ENCODE measurements around the gene CCRL2. TPM values are rescaled to one million over a fixed set of nuclear protein-coding genes. Genes with fewer than 3 reads are reported as not detected.

Gene CCRL2
- total and polyA plus RNA-seq, 2 of the 4 experiments (the other 2 are of a cell fraction) = 0.29 to 0.36 TPM

DNA sequence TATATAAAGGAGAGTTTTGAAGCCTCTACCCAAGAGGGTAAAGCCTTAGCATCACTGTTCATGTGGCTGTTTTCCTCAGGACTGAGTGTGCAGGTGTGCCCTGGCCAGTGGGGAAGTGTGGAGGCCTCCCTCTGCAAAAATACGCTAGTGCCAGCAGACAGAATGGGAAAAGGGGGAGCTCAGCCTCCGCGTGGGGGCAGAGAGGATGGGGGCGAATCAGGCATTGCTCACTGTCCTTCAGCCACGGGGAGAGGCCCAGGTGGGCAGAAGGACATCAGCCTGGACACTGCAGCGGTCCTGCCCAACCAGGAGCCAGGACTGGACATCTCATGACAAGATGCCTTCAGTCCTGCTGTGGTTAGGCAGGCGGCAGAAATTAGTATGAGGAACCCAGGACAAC lies 47.5 kb downstream of the CCRL2 start:
- ATAC-seq (ENCODE audit: low read depth) (no peak), DNase-seq (no peak)
- Histone ChIP-seq H3K14ac (replicated peaks; ENCODE audit: low read depth, low read length) (no peak overlapping the region), H3K9me3 (ENCODE audit: control insufficient read depth, insufficient read depth, low read length) (no peaks in the 10 kb centered on the region), H3K4ac (ENCODE audit: low read depth, low read length) (no peak overlapping the region), H3K56ac (ENCODE audit: extremely low read depth, insufficient read depth, low read length) (no peak overlapping the region), H3K27ac (ENCODE audit: insufficient read depth, low read length) (no peak overlapping the region), H4K91ac (ENCODE audit: insufficient read depth, low read depth, low read length) (no peak overlapping the region), H3K27me3 (ENCODE audit: control insufficient read depth, insufficient read depth, low read length) (peaks cover 53% of the 10 kb centered on the region), H3K9me1 (ENCODE audit: insufficient read depth, low read length) (no peaks in the 10 kb centered on the region), H3K23ac (ENCODE audit: low read depth, low read length) (no peak overlapping the region), H2BK20ac (ENCODE audit: low read depth, low read length) (no peak overlapping the region), H2BK15ac (ENCODE audit: low read depth, low read length) (no peak overlapping the region), H3K4me3 (ENCODE audit: insufficient read depth, low read depth, low read length) (no peak overlapping the region), H3K4me2 (ENCODE audit: low read depth, low read length) (no peak overlapping the region), H2AFZ (replicated peaks; ENCODE audit: low read length, poor library complexity) (no peak overlapping the region), H4K8ac (ENCODE audit: low read depth in 2 of 2, low read length in 2 of 2) (no peak overlapping the region), H3K18ac (ENCODE audit: low read depth, low read length) (no peak overlapping the region), H2AK9ac (replicated peaks; ENCODE audit: low read depth, low read length, poor library complexity) (no peak overlapping the region), H3K9ac (ENCODE audit: low read depth, low read length) (no peak overlapping the region), H4K5ac (ENCODE audit: low read depth, low read length) (no peak overlapping the region), H4K20me1 (ENCODE audit: insufficient read depth, low read length) (no peaks in the 10 kb centered on the region), H3K36me3 (ENCODE audit: control insufficient read depth, insufficient read depth, low read length) (no peaks in the 10 kb centered on the region), H3K4me1 (ENCODE audit: control insufficient read depth, insufficient read depth, low read length) (no peaks in the 10 kb centered on the region), H2AK5ac (ENCODE audit: low read depth, low read length) (no peak overlapping the region), H2BK120ac (ENCODE audit: low read depth, low read length) (no peak overlapping the region), H2BK5ac (ENCODE audit: low read depth, low read length, poor library complexity, severe bottlenecking) (no peak overlapping the region), H3K79me1 (ENCODE audit: low read depth in 1 of 2, low read length in 2 of 2) (no peaks in the 10 kb centered on the region)
- in situ Hi-C loops (cut with MboI; ENCODE audit: low sequenced_read_pairs) = no loop called here
- no peak for TF ChIP-seq NFE2L2 (IDR thresholded peaks at IDR 0.05; ENCODE audit: low read depth, low read length)
- no peak for TF ChIP-seq RCOR1 (IDR thresholded peaks at IDR 0.05; ENCODE audit: insufficient replicate concordance, low read length)
- no peak for TF ChIP-seq CEBPB (IDR thresholded peaks at IDR 0.05; ENCODE audit: low read depth, low read length)
- no peak for TF ChIP-seq MXI1 (IDR thresholded peaks at IDR 0.05; ENCODE audit: borderline replicate concordance, low read depth, low read length)
- TF ChIP-seq MAZ (IDR thresholded peaks at IDR 0.05; ENCODE audit: borderline replicate concordance, low read depth, low read length) = no peak
- no peak for TF ChIP-seq ELK1 (IDR thresholded peaks at IDR 0.05; ENCODE audit: borderline replicate concordance, low read depth, low read length)
- no peak for TF ChIP-seq MAFK (IDR thresholded peaks at IDR 0.05; ENCODE audit: low read depth, low read length)
- TF ChIP-seq RAD21 (IDR thresholded peaks at IDR 0.05; ENCODE audit: low read length) = no peak
- TF ChIP-seq, protein P1, sequence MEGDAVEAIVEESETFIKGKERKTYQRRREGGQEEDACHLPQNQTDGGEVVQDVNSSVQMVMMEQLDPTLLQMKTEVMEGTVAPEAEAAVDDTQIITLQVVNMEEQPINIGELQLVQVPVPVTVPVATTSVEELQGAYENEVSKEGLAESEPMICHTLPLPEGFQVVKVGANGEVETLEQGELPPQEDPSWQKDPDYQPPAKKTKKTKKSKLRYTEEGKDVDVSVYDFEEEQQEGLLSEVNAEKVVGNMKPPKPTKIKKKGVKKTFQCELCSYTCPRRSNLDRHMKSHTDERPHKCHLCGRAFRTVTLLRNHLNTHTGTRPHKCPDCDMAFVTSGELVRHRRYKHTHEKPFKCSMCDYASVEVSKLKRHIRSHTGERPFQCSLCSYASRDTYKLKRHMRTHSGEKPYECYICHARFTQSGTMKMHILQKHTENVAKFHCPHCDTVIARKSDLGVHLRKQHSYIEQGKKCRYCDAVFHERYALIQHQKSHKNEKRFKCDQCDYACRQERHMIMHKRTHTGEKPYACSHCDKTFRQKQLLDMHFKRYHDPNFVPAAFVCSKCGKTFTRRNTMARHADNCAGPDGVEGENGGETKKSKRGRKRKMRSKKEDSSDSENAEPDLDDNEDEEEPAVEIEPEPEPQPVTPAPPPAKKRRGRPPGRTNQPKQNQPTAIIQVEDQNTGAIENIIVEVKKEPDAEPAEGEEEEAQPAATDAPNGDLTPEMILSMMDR (conservative IDR thresholded peaks at IDR 0.05; ENCODE audit: low read depth, low read length) = no peak
- no peak for TF ChIP-seq BHLHE40 (IDR thresholded peaks at IDR 0.05; ENCODE audit: low read depth, low read length)
- TF ChIP-seq CHD1 (IDR thresholded peaks at IDR 0.05; ENCODE audit: low read depth, low read length) = no peak
- no peak for TF ChIP-seq USF2 (IDR thresholded peaks at IDR 0.05; ENCODE audit: low read depth, low read length)
- TF ChIP-seq FOS (IDR thresholded peaks at IDR 0.05; ENCODE audit: low read depth, low read length) = no peak
- no peak for TF ChIP-seq RFX5 (IDR thresholded peaks at IDR 0.05; ENCODE audit: low read depth, low read length)
- TF ChIP-seq POLR2A (IDR thresholded peaks at IDR 0.05; ENCODE audit: low read depth, low read length) = no peak
- TF ChIP-seq SMC3 (IDR thresholded peaks at IDR 0.05; ENCODE audit: low read depth, low read length) = no peak
- dilution Hi-C loops (cut with HindIII; ENCODE audit: low sequenced_read_pairs, unreplicated experiment) = no loop called here
- no TSS peak for BruUV-seq (replicated peaks)
- intact Hi-C loops (cut with micrococcal nuclease) = no loop called here
- 71% methylated on average over 5 of the region's 7 CpGs; no CpG with 5 or more reads in 1 of the 2 experiments for WGBS, 2 experiments (ENCODE audit: extremely low coverage in 2 of 2, insufficient read length in 1 of 2)
- CTCF ChIA-PET = interaction anchor here (0.6 kb wide), 1 partner anchor 524 kb away, joined by 4 read pairs; no protein-coding TSS in a partner anchor
- POLR2A ChIA-PET (ENCODE audit: unreplicated experiment) = no interaction called here
